Astrocyte of the hippocampus (primary cell): ENCODE measurements around the gene MUC5AC.
"Not testable (repeated sequence)": the region's sequence is repeated elsewhere in the genome, so short reads cannot be mapped to it uniquely, and the experiment has no call there.

Source experiments
- DNase-seq: peaks from one replicate; pipeline ENCODE4 v3.0.0; 2011; ENCODE audit warnings: low read depth, low spot score

The MUC5AC gene

GRCh38 chr11:1160231-1161101, 2.7 kb downstream of the MUC5AC start:
- DNase-seq, result no peak

DNA sequence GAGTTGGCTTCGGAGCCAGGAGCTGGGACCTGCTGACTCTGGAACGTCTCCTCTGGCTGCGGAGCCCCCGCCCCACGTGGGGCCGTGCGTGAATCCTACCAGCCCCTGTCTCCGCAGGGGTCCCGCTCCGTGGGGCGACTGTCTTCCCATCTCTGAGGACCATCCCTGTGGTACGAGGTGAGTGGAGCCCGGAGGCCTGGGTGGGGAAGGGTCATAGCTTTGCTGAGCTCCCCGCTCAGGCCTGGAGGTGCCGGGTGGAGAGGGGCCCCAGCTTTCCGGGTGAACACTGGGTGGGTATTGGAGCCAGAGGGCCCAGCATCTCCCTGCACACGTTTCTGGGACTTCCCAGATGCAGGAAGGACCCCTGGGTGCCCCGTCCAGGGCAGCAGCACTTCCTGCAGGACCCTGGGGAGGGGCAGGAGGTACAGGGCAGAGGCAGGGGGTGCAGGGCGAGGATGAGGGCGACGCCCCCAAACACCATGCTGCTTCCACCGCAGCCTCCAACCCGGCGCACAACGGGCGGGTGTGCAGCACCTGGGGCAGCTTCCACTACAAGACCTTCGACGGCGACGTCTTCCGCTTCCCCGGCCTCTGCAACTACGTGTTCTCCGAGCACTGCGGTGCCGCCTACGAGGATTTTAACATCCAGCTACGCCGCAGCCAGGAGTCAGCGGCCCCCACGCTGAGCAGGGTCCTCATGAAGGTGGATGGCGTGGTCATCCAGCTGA, 3.8 kb downstream of the MUC5AC start:
- no peak for DNase-seq

GRCh38 chr11:1162138-1162475, 4.4 kb downstream of the MUC5AC start:
- DNase-seq, result no peak

DNA sequence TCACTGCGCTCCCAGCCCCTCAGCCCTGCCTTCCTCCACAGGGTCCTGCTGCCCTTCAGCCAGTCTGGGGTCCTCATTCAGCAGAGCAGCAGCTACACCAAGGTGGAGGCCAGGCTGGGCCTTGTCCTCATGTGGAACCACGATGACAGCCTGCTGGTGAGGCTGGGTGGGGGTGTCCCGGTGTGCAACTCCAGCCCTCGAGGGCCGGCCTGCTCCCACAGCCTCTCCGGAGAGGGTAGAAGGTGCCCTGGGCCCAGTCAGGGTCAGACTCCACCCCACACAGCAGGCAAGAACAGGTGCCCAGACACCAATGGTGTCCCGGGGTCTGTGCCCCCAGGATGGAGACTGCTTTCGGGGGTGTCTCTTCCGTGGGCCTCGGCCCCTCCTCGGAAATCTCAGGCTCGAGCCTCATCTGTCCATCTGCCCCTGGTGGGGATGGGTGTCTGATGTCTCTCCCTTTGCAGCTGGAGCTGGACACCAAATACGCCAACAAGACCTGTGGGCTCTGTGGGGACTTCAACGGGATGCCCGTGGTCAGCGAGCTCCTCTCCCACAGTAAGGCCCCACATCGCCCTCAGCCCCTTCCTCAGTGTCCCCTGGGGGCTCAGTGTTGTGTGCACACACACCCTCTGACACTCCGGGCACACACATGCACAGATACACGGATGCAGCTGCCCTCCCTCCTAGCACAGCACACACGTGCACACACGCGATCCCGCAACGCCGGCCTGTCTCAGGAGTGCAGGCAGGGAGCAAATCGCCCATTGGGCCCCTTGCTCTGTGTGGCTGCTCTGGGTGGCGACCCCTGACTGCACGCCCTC, 4.9 kb downstream of the MUC5AC start:
- no peak for DNase-seq

GRCh38 chr11:1163321-1163910, 5.7 kb downstream of the MUC5AC start:
- DNase-seq, result no peak

DNA sequence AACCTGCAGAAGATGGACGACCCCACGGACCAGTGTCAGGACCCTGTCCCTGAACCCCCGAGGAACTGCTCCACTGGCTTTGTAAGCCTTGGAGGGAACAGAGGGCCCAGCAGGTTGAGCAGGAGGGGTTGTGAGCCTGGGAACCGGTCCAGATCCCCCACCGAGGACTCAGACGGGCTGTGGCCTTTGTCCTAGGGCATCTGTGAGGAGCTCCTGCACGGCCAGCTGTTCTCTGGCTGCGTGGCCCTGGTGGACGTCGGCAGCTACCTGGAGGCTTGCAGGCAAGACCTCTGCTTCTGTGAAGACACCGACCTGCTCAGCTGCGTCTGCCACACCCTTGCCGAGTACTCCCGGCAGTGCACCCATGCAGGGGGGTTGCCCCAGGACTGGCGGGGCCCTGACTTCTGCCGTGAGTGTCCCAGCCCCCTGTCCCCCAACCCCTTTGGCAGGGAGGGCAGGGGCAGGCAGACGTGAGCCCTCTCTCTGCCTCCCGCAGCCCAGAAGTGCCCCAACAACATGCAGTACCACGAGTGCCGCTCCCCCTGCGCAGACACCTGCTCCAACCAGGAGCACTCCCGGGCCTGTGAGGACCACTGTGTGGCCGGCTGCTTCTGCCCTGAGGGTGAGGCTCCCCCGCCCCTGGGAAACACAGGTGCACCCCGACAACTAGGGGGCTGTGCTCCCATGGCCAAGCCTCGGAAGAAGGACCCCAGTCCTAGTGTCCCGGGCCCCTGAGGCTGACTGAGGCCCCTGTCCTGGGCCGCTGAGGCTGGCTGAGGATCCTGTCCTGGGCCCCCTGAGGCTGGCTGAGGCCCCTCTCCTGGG, 6.4 kb downstream of the MUC5AC start:
- DNase-seq, result no peak

DNA sequence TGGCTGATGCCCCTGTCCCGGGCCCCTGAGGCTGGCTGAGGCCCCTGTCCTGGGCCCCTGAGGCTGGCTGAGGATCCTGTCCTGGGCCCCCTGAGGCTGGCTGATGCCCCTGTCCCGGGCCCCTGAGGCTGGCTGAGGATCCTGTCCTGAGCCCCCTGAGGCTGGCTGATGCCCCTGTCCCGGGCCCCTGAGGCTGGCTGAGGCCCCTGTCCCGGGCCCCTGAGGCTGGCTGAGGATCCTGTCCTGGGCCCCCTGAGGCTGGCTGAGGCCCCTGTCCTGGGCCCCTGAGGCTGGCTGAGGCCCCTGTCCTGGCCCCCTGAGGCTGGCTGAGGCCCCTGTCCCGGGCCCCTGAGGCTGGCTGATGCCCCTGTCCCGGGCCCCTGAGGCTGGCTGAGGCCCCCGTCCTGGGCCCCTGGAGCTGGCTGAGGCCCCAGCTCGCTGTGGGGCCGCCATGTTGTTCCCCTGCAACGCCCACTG, 7.1 kb downstream of the MUC5AC start:
- not testable (repeated sequence) for DNase-seq

- no peak for DNase-seq
These were observed 7.7 kb downstream of the MUC5AC start for GRCh38 chr11:1165256-1166041.

GRCh38 chr11:1167256-1167655, 9.5 kb downstream of the MUC5AC start:
- DNase-seq, result no peak

DNA sequence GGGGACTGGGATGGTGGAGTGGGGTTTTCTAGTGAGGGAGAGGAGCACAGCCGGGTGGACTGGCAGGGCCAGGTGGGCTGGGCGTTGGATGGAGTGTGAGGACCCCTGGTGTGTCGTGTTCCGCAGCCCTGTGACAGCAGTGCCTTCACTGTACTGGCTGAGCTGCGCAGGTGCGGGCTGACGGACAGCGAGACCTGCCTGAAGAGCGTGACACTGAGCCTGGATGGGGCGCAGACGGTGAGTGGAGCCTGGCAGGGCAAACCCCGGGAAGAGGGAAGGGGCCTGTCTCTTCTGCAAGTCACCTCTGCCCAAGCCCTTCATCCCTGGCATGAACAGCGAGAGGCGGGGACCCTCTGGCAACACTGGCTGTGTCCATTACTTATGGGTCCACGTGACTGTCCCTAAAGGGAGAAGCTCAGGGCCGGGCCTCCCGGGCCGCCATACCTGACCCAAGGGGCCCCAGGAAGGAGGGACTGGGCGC, 10.0 kb downstream of the MUC5AC start:
- no peak for DNase-seq

DNA sequence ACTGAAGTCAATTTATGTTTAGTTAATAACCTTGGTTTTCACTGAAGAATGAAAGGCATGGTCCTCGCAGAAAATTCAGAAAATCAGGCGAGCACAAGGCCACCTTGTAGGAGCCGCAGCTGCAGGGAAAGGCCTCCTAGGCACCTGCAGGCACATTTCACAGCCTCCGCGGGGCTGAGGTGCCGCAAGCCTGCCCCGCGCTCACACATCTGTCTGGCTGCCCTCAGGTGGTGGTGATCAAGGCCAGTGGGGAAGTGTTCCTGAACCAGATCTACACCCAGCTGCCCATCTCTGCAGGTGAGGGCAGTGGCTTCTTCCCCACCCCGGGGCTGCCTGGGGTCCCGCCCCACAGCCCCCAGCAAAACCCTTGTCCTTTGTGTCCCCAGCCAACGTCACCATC, 10.5 kb downstream of the MUC5AC start:
- DNase-seq, result no peak

- no peak for DNase-seq
These were observed 11.0 kb downstream of the MUC5AC start for GRCh38 chr11:1168721-1169161.

DNA sequence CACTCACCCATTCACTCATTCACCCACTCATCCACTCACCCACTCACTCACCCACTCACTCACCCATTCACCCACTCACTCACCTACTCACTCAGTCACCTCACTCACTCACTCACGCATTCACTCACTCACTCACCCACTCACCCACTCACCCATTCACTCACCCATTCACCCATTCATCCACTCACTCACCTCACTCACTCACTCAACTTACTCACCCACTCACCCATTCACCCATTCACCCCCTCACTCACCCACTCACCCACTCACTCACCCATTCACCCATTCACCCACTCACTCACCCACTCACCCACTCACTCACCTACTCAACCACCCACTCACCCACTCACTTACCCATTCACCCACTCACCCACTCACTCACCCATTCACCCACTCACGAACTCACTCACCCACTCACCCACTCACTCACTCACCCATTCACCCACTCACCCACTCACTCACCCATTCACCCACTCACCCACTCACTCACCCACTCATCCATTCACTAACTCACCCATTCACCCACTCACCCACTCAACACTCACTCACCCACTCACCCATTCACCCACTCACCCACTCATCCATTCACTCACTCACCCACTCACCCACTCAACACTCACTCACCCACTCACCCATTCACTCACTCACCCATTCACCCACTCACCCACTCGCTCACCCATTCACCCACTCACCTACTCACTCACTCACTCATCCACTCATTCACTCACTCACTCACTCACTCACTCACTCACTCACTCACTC, 13.7 kb downstream of the MUC5AC start:
- no peak for DNase-seq

DNA sequence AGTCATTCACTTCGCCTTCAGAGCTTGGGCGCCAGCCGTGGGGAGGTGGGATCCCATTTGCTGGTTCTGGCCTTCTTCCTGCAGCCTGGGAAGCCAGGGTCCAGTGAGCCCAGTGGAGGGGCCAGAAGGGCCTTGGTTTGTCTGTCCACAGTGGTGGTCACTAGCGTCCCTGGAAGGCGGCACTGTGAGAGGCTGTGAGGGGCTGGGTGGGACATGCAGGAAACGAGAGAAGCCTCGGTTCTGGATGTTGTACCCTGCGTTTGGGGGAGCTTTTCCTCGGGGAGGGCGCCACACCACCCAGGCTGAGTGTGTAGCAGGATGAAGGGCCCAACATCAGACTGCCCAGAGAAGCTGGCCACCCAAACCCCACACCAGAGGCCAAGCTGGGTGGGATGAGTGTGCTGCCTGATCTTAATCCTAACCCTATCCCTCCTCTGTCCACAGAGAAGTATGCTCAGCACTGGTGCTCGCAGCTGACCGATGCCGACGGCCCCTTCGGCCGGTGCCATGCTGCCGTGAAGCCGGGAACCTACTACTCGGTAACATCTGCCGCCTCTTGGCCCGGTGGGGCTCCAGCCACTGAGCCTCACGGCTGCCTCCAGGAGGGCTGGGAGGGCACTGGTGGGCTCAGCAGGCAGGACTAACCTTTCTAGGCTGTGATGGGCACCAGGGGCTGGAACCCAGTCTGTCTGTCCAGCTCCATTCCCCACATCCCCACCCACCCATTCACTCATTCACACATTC, 14.4 kb downstream of the MUC5AC start:
- DNase-seq, result no peak

DNA sequence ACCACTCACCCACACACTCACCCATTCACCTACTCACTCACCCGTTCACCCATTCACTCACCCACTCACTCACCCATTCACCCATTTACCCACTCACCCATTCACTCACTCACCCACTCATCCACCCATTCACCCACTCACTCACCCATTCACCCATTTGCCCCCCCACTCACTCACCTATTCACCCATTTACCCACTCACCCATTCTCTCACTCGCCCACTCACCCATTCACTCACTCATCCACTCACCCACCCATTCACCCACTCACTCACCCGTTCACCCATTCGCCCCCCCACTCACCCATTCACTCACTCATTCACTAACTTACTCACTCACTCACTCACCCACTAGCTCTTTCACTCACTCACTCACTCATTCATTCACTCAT, 15.0 kb downstream of the MUC5AC start:
- no peak for DNase-seq

DNA sequence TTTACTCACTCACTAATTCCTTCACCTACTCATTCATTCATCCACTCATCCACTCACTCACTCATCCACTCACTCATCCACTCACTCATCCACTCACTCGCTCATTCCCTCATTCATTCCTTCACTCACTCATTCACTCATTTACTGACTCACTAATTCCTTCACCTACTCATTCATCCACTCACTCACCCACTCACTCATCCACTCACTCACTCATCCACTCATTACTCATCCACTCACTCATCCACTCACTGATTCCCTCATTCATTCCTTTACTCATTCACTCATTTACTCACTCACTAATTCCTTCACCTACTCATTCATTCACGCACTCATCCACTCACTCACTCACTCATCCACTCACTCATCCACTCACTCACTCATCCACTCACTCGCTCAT, 15.6 kb downstream of the MUC5AC start:
- DNase-seq, result not testable (repeated sequence)

- DNase-seq, result no peak
These were observed 17.0 kb downstream of the MUC5AC start for GRCh38 chr11:1174441-1175370.
